OCI-LY3 (cell line): Measurements from ENCODE around the gene ZAR1L.

Experiments
- H2AFZ ChIP-seq: fragments of 200-600, 300-600 bp; shearing (Covaris generic); 2 replicates; pipeline ENCODE4 v1.6.0; 2014; ENCODE audit warnings: antibody characterized with exemption, low read depth, low read length
- H3K27ac ChIP-seq: fragments of 200-600, 300-600 bp; sonication (generic); 2 replicates; pipeline ENCODE4 v1.5.1; 2014; ENCODE audit warnings: mild to moderate bottlenecking, low read length, moderate library complexity, mixed read lengths
- H3K27me3 ChIP-seq: fragments of 200-600, 300-600 bp; sonication (generic); 2 replicates; pipeline ENCODE4 v1.6.1; 2014; ENCODE audit warnings: low read depth, low read length, mixed read lengths
- H3K36me3 ChIP-seq: fragments of 200-600, 300-600 bp; sonication (generic); replicated peaks from 2 replicates; pipeline ENCODE3; 2014; ENCODE audit warnings: low read depth, low read length, mixed read lengths
- H3K4me1 ChIP-seq: fragments of 300-600, 200-600 bp; sonication (generic); 2 replicates; pipeline ENCODE4 v1.6.1; 2014; ENCODE audit warnings: low read length, mixed read lengths
- H3K4me2 ChIP-seq: fragments of 200-600, 300-600 bp; sonication (generic); 2 replicates; pipeline ENCODE4 v1.6.1; 2014; ENCODE audit warnings: low read length, mixed read lengths
- H3K4me3 ChIP-seq: fragments of 300-600, 200-600 bp; sonication (generic); 2 replicates; pipeline ENCODE4 v1.5.1; 2014; ENCODE audit warnings: antibody characterized with exemption, mild to moderate bottlenecking, low read length, moderate library complexity
- H3K79me2 ChIP-seq: fragments of 300-600, 200-600 bp; shearing (Covaris generic); 2 replicates; pipeline ENCODE4 v1.6.1; 2014; ENCODE audit warnings: mild to moderate bottlenecking, low read length, mixed read lengths
- H3K9ac ChIP-seq: fragments of 300-600, 200-600 bp; shearing (Covaris generic); 2 replicates; pipeline ENCODE4 v1.6.0; 2014; ENCODE audit warnings: mild to moderate bottlenecking, low read length, moderate library complexity
- H3K9me3 ChIP-seq: fragments of 200-600, 300-600 bp; shearing (Covaris generic); 2 replicates; pipeline ENCODE4 v1.6.1; 2014; ENCODE audit warnings: low read length, mixed read lengths; ENCODE audit not compliant: insufficient read depth
- H4K20me1 ChIP-seq: fragments of 200-600, 300-600 bp; sonication (generic); 2 replicates; pipeline ENCODE4 v1.6.1; 2016; ENCODE audit warnings: low read length, mixed read lengths; ENCODE audit not compliant: insufficient read depth
- EZH2phosphoT487 ChIP-seq: fragments of 200-600 bp; shearing (Covaris generic); IDR thresholded peaks from 2 replicates; pipeline ENCODE4 v1.6.1; 2018; ENCODE audit warnings: antibody characterized with exemption, mixed run types, low read depth
- TF ChIP-seq, protein P1 (sequence below): fragments of 200-600, 300-600 bp; sonication (generic); IDR thresholded peaks from 2 replicates; pipeline ENCODE4 v1.5.1; 2014; ENCODE audit warnings: antibody characterized with exemption, low read length, low read depth

Gene ZAR1L

DNA sequence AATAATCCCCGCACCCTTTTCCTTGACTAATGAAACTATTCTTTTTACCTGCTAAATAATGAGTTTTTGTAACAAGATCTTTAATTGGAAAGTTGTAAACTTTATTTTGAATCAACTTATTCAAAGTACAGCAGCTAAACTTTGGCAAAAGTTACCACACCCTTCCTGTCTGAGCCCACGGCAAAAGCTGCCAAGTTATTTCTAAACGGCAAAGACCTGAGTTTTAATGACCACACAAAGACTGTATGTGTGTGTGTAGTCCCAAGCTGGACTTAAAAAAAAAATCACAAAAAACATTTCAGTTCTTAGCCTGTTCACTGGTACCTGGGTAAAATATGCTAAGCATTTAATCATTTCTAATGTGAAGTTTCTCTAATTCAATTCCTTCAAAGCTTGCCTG is 60.7 kb downstream of the ZAR1L start:
- Histone ChIP-seq H3K9ac (no peak overlapping the region), H3K9me3 (no peaks in the 10 kb centered on the region), H3K27ac (no peak overlapping the region), H3K36me3 (no peaks in the 10 kb centered on the region), H3K4me3 (no peak overlapping the region), H2AFZ (no peak overlapping the region), H3K4me1 (peaks cover under 1% of the 10 kb centered on the region; the same call in 1 of the 2 replicates), H3K79me2 (no peaks in the 10 kb centered on the region), H3K27me3 (peaks cover 11% of the 10 kb centered on the region), H4K20me1 (no peaks in the 10 kb centered on the region), H3K4me2 (no peak overlapping the region)
- no peak for TF ChIP-seq EZH2phosphoT487
- TF ChIP-seq, protein P1, sequence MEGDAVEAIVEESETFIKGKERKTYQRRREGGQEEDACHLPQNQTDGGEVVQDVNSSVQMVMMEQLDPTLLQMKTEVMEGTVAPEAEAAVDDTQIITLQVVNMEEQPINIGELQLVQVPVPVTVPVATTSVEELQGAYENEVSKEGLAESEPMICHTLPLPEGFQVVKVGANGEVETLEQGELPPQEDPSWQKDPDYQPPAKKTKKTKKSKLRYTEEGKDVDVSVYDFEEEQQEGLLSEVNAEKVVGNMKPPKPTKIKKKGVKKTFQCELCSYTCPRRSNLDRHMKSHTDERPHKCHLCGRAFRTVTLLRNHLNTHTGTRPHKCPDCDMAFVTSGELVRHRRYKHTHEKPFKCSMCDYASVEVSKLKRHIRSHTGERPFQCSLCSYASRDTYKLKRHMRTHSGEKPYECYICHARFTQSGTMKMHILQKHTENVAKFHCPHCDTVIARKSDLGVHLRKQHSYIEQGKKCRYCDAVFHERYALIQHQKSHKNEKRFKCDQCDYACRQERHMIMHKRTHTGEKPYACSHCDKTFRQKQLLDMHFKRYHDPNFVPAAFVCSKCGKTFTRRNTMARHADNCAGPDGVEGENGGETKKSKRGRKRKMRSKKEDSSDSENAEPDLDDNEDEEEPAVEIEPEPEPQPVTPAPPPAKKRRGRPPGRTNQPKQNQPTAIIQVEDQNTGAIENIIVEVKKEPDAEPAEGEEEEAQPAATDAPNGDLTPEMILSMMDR, result no peak

DNA sequence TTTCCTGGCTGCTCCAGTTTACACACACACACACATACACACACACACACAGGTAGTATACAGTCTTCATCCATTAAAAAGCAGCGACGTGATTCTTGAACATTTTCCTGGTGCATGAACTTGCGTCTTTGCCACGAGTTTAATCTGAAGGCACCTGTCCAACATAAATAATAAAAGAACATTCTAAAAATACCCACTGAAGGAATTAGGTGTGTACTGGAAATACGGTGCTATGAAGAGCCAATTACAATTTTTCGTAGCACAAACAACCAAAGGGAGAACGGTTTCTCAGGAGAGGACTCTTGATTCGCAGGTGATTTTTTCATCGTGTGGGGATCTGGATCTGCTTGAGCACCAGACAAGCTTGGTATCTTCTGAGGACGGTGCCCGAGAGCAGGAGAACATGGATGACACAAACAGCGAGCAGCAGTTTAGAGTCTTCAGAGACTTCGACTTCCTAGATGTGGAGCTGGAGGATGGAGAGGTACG is 61.2 kb downstream of the ZAR1L start:
- H3K9me3 ChIP-seq, result no peaks in the 10 kb centered on the region
- no peaks in the 10 kb centered on the region for H4K20me1 ChIP-seq
- no peaks in the 10 kb centered on the region for H3K79me2 ChIP-seq
- no peaks in the 10 kb centered on the region for H3K36me3 ChIP-seq
- H2AFZ ChIP-seq, result no peak overlapping the region
- peaks cover 11% of the 10 kb centered on the region for H3K27me3 ChIP-seq
- H3K27ac ChIP-seq, result no peak overlapping the region
- H3K4me2 ChIP-seq, result no peak overlapping the region
- H3K4me3 ChIP-seq, result no peak overlapping the region
- no peak overlapping the region for H3K9ac ChIP-seq
- H3K4me1 ChIP-seq, result peaks cover 5% of the 10 kb centered on the region
- TF ChIP-seq, protein P1, result no peak
- no peak for TF ChIP-seq EZH2phosphoT487
